SJCRH30 (cell line): ENCODE results near the gene PCP4L1. TPM values are rescaled to one million over a fixed set of nuclear protein-coding genes. Genes with fewer than 3 reads are reported as not detected.

Source experiments
- DNase-seq, 2 experiments: peaks; one replicate each; pipeline ENCODE4 v3.0.0-alpha.2; 2015 to 2020
- H3K27ac ChIP-seq: fragments of 250-450 bp; sonication (Bioruptor Pico); 2 replicates; pipeline ENCODE4 v1.5.1; 2020; ENCODE audit warnings: mild to moderate bottlenecking, moderate library complexity
- H3K27me3 ChIP-seq: fragments of 250-450 bp; sonication (Bioruptor Pico); 2 replicates; pipeline ENCODE4 v1.5.1; 2020; ENCODE audit warnings: mild to moderate bottlenecking, moderate library complexity
- H3K36me3 ChIP-seq: fragments of 250-450 bp; sonication (Bioruptor Pico); 2 replicates; pipeline ENCODE4 v1.5.1; 2020; ENCODE audit warnings: mild to moderate bottlenecking, moderate library complexity
- H3K4me1 ChIP-seq: fragments of 250-450 bp; sonication (Bioruptor Pico); 2 replicates; pipeline ENCODE4 v1.5.1; 2020; ENCODE audit warnings: mild to moderate bottlenecking, moderate library complexity
- H3K4me3 ChIP-seq: fragments of 250-450 bp; sonication (Bioruptor Pico); 2 replicates; pipeline ENCODE4 v1.5.1; 2020; ENCODE audit warnings: mild to moderate bottlenecking, moderate library complexity
- H3K9me3 ChIP-seq: fragments of 250-450 bp; sonication (Bioruptor Pico); replicated peaks from 2 replicates; pipeline ENCODE4 v1.5.1; 2020; ENCODE audit warnings: mild to moderate bottlenecking, moderate library complexity
- total RNA-seq: library from RNA; depleted of rRNA; stranded (reverse); fragments of >200 nt; shearing (Covaris generic); gene quantifications from 2 replicates; pipeline ENCODE4 v1.2.3, GENCODE V29; 2014

PCP4L1 gene
- total RNA-seq, 1 experiment from 2014 or later: not detected

GRCh38 chr1:161282991-161283390 lies 24.4 kb downstream of the PCP4L1 start:
- Histone ChIP-seq H3K27me3 (no peaks in the 10 kb centered on the region), H3K9me3 (no peaks in the 10 kb centered on the region), H3K4me1 (no peaks in the 10 kb centered on the region), H3K27ac (no peak overlapping the region), H3K36me3 (no peaks in the 10 kb centered on the region), H3K4me3 (no peak overlapping the region)
- DNase-seq: no peak

GRCh38 chr1:161285113-161285512 lies 26.6 kb downstream of the PCP4L1 start:
- no peaks in the 10 kb centered on the region for H3K4me1 ChIP-seq
- H3K27ac ChIP-seq: no peak overlapping the region

GRCh38 chr1:161285521-161285920 lies 27.0 kb downstream of the PCP4L1 start:
- H3K36me3 ChIP-seq: no peaks in the 10 kb centered on the region
- no peaks in the 10 kb centered on the region for H3K9me3 ChIP-seq
- no peak overlapping the region for H3K27ac ChIP-seq
- no peaks in the 10 kb centered on the region for H3K27me3 ChIP-seq
- H3K4me1 ChIP-seq: no peaks in the 10 kb centered on the region
- no peak overlapping the region for H3K4me3 ChIP-seq
- DNase-seq: no peak

More at GRCh38 chr1:161285113-161285512, 26.6 kb downstream of the PCP4L1 start:
- Histone ChIP-seq H3K9me3 (no peaks in the 10 kb centered on the region), H3K4me3 (no peak overlapping the region), H3K36me3 (no peaks in the 10 kb centered on the region), H3K27me3 (no peaks in the 10 kb centered on the region)
- DNase-seq: no peak

GRCh38 chr1:161287482-161288054 lies 29.0 kb downstream of the PCP4L1 start:
- Histone ChIP-seq H3K36me3 (no peaks in the 10 kb centered on the region), H3K4me1 (no peaks in the 10 kb centered on the region), H3K4me3 (no peak overlapping the region), H3K27me3 (no peaks in the 10 kb centered on the region), H3K27ac (no peak overlapping the region), H3K9me3 (no peaks in the 10 kb centered on the region)
- DNase-seq: no peak

GRCh38 chr1:161290779-161291178 lies 32.2 kb downstream of the PCP4L1 start:
- no peak overlapping the region for H3K27ac ChIP-seq
- H3K27me3 ChIP-seq: no peaks in the 10 kb centered on the region
- no peaks in the 10 kb centered on the region for H3K4me1 ChIP-seq
- H3K9me3 ChIP-seq: no peaks in the 10 kb centered on the region
- H3K4me3 ChIP-seq: no peak overlapping the region
- DNase-seq: no peak
- no peaks in the 10 kb centered on the region for H3K36me3 ChIP-seq

GRCh38 chr1:161297415-161297814 lies 38.9 kb downstream of the PCP4L1 start:
- no peaks in the 10 kb centered on the region for H3K36me3 ChIP-seq
- no peaks in the 10 kb centered on the region for H3K4me1 ChIP-seq
- DNase-seq: no peak
- no peak overlapping the region for H3K4me3 ChIP-seq
- no peaks in the 10 kb centered on the region for H3K27me3 ChIP-seq
- H3K9me3 ChIP-seq: no peaks in the 10 kb centered on the region
- H3K27ac ChIP-seq: no peak overlapping the region

GRCh38 chr1:161298116-161298515 lies 39.6 kb downstream of the PCP4L1 start:
- Histone ChIP-seq H3K9me3 (no peaks in the 10 kb centered on the region), H3K36me3 (no peaks in the 10 kb centered on the region), H3K27ac (no peak overlapping the region), H3K4me3 (no peak overlapping the region), H3K4me1 (no peaks in the 10 kb centered on the region), H3K27me3 (no peaks in the 10 kb centered on the region)
- DNase-seq: no peak

- no peaks in the 10 kb centered on the region for H3K36me3 ChIP-seq
- no peaks in the 10 kb centered on the region for H3K9me3 ChIP-seq
- H3K27ac ChIP-seq: no peak overlapping the region
- no peaks in the 10 kb centered on the region for H3K4me1 ChIP-seq
- DNase-seq: no peak
- no peaks in the 10 kb centered on the region for H3K27me3 ChIP-seq
- no peak overlapping the region for H3K4me3 ChIP-seq
These were observed 40.8 kb downstream of the PCP4L1 start for GRCh38 chr1:161299347-161299746.

DNA sequence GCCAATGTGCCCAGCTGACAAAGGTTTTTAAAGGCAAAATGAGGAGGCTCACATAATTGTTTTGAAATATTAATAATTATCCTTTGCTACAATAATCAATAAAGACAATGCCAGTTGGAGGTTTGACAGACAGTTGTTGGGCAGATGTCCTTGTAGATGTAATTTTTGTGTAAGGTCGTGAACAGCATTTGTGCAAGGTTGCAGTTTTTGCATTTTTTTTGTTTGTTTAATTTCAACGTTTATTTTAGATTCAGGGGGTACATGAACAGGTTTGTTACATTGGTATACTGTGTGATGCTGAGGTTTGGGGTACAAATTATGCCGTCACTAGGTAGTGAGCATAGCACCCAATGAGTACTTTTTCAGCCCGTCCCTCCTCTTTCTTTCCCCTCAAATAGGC lies 41.9 kb downstream of the PCP4L1 start:
- Histone ChIP-seq H3K4me1 (no peaks in the 10 kb centered on the region), H3K36me3 (no peaks in the 10 kb centered on the region), H3K9me3 (no peaks in the 10 kb centered on the region), H3K4me3 (no peak overlapping the region), H3K27me3 (no peaks in the 10 kb centered on the region), H3K27ac (no peak overlapping the region)
- no peak for DNase-seq

GRCh38 chr1:161304927-161305866 lies 46.7 kb downstream of the PCP4L1 start:
- no peaks in the 10 kb centered on the region for H3K9me3 ChIP-seq
- DNase-seq: no peak
- peaks cover 14% of the 10 kb centered on the region; the same call in 1 of the 2 replicates for H3K4me1 ChIP-seq
- no peaks in the 10 kb centered on the region for H3K36me3 ChIP-seq
- no peak overlapping the region for H3K4me3 ChIP-seq
- H3K27me3 ChIP-seq: no peaks in the 10 kb centered on the region
- H3K27ac ChIP-seq: no peak overlapping the region

DNA sequence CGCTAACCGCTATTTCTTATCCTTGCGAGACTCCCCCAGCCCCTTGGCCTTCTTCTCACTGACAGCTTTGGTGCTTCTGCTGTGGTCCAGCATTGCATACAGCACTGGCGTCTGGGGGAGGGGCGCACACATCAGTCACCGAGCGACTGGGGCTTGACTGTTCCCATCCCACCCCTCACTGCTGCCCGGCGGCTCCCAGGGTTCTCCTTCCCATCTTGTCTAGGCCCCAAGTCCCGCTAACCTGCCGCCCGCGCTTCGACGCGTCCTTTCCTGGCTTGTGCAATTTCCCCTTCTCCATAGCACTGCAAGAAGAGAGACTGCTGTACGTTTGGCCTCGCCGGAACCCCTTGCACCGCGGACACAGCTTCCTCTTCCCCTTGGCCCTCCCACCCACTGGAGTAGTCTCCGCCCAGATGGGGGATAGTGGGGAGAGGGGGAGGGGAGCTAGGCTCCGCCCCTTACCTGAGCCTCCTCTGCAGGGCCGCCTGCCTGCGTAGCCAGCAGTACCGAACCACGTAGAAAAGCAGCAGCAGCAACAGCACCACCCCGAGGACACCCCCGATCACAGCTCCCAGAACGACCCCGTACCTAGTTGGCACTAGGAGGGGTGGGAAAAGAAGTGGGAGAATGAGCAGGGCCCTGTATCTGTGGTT lies 47.4 kb downstream of the PCP4L1 start:
- Histone ChIP-seq H3K27me3 (no peaks in the 10 kb centered on the region), H3K36me3 (no peaks in the 10 kb centered on the region), H3K27ac (no peak overlapping the region), H3K4me1 (peaks cover 14% of the 10 kb centered on the region; the same call in 1 of the 2 replicates), H3K9me3 (no peaks in the 10 kb centered on the region), H3K4me3 (no peak overlapping the region)
- no peak for DNase-seq

DNA sequence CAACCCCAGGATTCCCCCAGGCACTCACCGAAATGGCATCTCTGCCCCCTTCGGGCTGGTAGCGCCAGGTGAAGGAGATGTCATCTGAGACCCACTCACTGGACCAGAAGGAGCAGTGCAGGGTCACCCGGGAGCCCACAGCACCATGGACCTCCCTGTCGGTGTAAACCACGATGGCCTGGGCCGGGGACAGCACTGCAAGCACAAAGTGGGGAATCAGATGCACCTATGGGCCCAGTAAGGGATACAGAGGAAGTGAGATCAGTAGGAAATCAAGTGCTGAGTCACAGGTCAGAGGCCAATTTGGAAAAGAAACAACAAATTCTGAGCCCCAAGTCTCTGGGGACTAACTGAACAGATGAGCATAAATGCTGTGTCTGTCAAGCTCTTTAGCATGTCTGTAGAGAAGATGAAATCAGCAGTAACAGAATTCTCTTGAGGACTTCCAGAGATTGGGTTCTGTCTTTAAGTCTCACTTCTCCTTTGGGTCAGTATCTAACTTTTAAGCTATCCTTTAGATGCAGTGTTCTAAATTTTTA lies 48.8 kb downstream of the PCP4L1 start:
- Histone ChIP-seq H3K27me3 (no peaks in the 10 kb centered on the region), H3K4me3 (peak overlapping the region; percentile 23; the same call in 1 of the 2 replicates), H3K27ac (no peak overlapping the region), H3K4me1 (peaks cover 14% of the 10 kb centered on the region; the same call in 1 of the 2 replicates), H3K9me3 (no peaks in the 10 kb centered on the region), H3K36me3 (no peaks in the 10 kb centered on the region)
- DNase-seq: peak; percentile 26 to 50

GRCh38 chr1:161307892-161308638 lies 49.5 kb downstream of the PCP4L1 start:
- Histone ChIP-seq H3K9me3 (no peaks in the 10 kb centered on the region), H3K4me3 (no peak overlapping the region), H3K27ac (no peak overlapping the region), H3K27me3 (no peaks in the 10 kb centered on the region), H3K36me3 (no peaks in the 10 kb centered on the region), H3K4me1 (peaks cover 14% of the 10 kb centered on the region; the same call in 1 of the 2 replicates)
- peak in 1 of 2 experiments; percentile 16 for DNase-seq

GRCh38 chr1:161309868-161310267 lies 51.3 kb downstream of the PCP4L1 start, which contains the start of gene MPZ:
MPZ (minus strand) TSS chr1:161309968; CDS start chr1:161309905, 63 bp downstream.
- Histone ChIP-seq H3K27ac (no peak within 1 kb of the TSS), H3K4me3 (no peak within 1 kb of the TSS), H3K4me1 (peaks cover 14% of the 10 kb centered on the region; the same call in 1 of the 2 replicates), H3K36me3 (no peaks in the 10 kb centered on the region), H3K9me3 (no peaks in the 10 kb centered on the region), H3K27me3 (no peaks in the 10 kb centered on the region)
- no peak for DNase-seq
